Upper lobe of right lung (tissue), 1 donor: ENCODE data around the gene ATP2B3. TPM values are rescaled to one million over a fixed set of nuclear protein-coding genes. Genes with fewer than 3 reads are reported as not detected.

Source experiments
- ATAC-seq: fragments of 200-7000 bp; cut with Tn5 transposase; one replicate; pipeline ENCODE4 v1.9.1; 2020; ENCODE audit warnings: mild to moderate bottlenecking, moderate library complexity
- DNase-seq: peaks from one replicate; pipeline ENCODE4 v3.0.0-alpha.2; 2020
- H3K27ac ChIP-seq: fragments of 200-600 bp; one replicate; pipeline ENCODE4 v1.8.0; 2022
- H3K27me3 ChIP-seq: fragments of 200-600 bp; one replicate; pipeline ENCODE4 v1.8.0; 2022; ENCODE audit warnings: mild to moderate bottlenecking
- H3K36me3 ChIP-seq: fragments of 200-600 bp; one replicate; pipeline ENCODE4 v1.8.0; 2022
- H3K4me1 ChIP-seq: fragments of 200-600 bp; one replicate; pipeline ENCODE4 v1.8.0; 2022
- H3K4me3 ChIP-seq: fragments of 200-600 bp; one replicate; pipeline ENCODE4 v1.8.0; 2022; ENCODE audit warnings: mild to moderate bottlenecking
- H3K9me3 ChIP-seq: fragments of 200-600 bp; one replicate; pipeline ENCODE4 v1.8.0; 2022
- CTCF ChIP-seq: fragments of 200-600 bp; IDR thresholded peaks from one replicate; pipeline ENCODE4 v1.8.0; 2022; ENCODE audit warnings: antibody characterized with exemption
- intact Hi-C: fragments of 100-400 bp; cut with DNase I; formaldehyde crosslinking; loops from one replicate; pipeline ENCODE4 v1.11.0; 2022
- total RNA-seq: library from RNA; stranded (reverse); fragmentation: NEBNext Ultra II Directional; extraction: Animal tissue kit (Norgen Biotek cat#: 25700); gene quantifications from one replicate; pipeline ENCODE4 v1.2.1, GENCODE V29; 2021
- donor health status: DM: no; HTN: yes; CAD: no; lungs with severe emphysema.

ATP2B3 gene
- total RNA-seq, 1 donor from 2014 or later, result not detected

GRCh38 chrX:153628665-153629064, 111.2 kb downstream of the ATP2B3 start:
- H3K27me3 ChIP-seq, result no peaks in the 10 kb centered on the region

GRCh38 chrX:153631346-153631745, 113.9 kb downstream of the ATP2B3 start:
- Histone ChIP-seq H3K27me3 (no peaks in the 10 kb centered on the region), H3K4me1 (no peaks in the 10 kb centered on the region), H3K9me3 (no peaks in the 10 kb centered on the region), H3K4me3 (no peak overlapping the region), H3K27ac (no peak overlapping the region), H3K36me3 (no peaks in the 10 kb centered on the region)
- no peak for TF ChIP-seq CTCF
- intact Hi-C loops, result no loop called here
- DNase-seq (no peak), ATAC-seq (no peak)

More at GRCh38 chrX:153628665-153629064, 111.2 kb downstream of the ATP2B3 start:
- Histone ChIP-seq H3K4me3 (no peak overlapping the region), H3K27ac (no peak overlapping the region), H3K9me3 (no peaks in the 10 kb centered on the region), H3K4me1 (no peaks in the 10 kb centered on the region), H3K36me3 (no peaks in the 10 kb centered on the region)
- ATAC-seq (no peak), DNase-seq (no peak)
- TF ChIP-seq CTCF, result no peak
- intact Hi-C loops, result no loop called here

GRCh38 chrX:153631907-153632594, 114.6 kb downstream of the ATP2B3 start:
- TF ChIP-seq CTCF, result no peak
- no peaks in the 10 kb centered on the region for H3K9me3 ChIP-seq
- H3K27ac ChIP-seq, result no peak overlapping the region
- ATAC-seq, result no peak
- no peak overlapping the region for H3K4me3 ChIP-seq
- no peaks in the 10 kb centered on the region for H3K27me3 ChIP-seq
- DNase-seq, result no peak
- no peaks in the 10 kb centered on the region for H3K4me1 ChIP-seq
- no peaks in the 10 kb centered on the region for H3K36me3 ChIP-seq
- intact Hi-C loops, result no loop called here

Other genes starting within 250 kb of the ATP2B3 start
- not detected for gene PNMA6F, start 195.9 kb upstream of the ATP2B3 start, total RNA-seq
- 9.0 TPM for gene ZNF275, start 183.5 kb upstream of the ATP2B3 start, total RNA-seq
- gene PNMA6E, start 116.3 kb upstream of the ATP2B3 start, total RNA-seq, result 0.14 TPM
- gene ZFP92, start 106.2 kb upstream of the ATP2B3 start, total RNA-seq, result 3.4 TPM
- gene TREX2, start 71.6 kb upstream of the ATP2B3 start, total RNA-seq, result 1.2 TPM
- gene HAUS7, start 47.1 kb upstream of the ATP2B3 start, total RNA-seq, result 23.0 TPM
- gene BGN, start 22.7 kb upstream of the ATP2B3 start, total RNA-seq, result 205 TPM
- gene CCNQ, start 81.5 kb downstream of the ATP2B3 start, total RNA-seq, result 18.9 TPM
- not detected for gene DUSP9, start 129.6 kb downstream of the ATP2B3 start, total RNA-seq
- 0.72 TPM for gene PNCK, start 156.2 kb downstream of the ATP2B3 start, total RNA-seq
- gene SLC6A8, start 170.3 kb downstream of the ATP2B3 start, total RNA-seq, result 8.0 TPM
- 233 TPM for gene BCAP31, start 206.7 kb downstream of the ATP2B3 start, total RNA-seq
- gene ABCD1, start 207.2 kb downstream of the ATP2B3 start, total RNA-seq, result 15.1 TPM
- gene PLXNB3, start 246.6 kb downstream of the ATP2B3 start, total RNA-seq, result 3.3 TPM